ENCODE data around the gene ATP8A2.

ATP8A2 gene

DNA sequence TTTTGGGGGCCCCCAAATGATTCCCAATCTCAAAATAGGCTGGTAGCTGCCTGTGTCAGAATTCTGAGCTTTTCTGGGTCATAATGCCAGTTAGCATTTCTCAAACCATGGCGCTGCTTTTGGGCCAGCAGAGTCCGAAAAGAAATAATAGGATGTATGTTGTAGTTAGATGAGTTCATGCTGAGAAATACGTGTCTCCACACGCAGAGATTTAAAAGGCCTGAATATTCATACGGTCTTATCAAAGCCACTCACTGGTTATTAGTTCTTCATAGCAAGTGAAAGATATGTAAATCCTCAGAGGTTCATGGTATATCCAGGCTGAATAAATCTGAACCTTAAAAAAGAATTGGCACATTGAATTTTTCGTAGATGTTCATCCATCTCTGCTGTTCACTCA lies 555.6 kb downstream of the ATP8A2 start:
- Histone ChIP-seq H3K27me3 (ENCODE audit: insufficient read depth, low read length) (no peaks in the 10 kb centered on the region), H3K4me3 (ENCODE audit: low read length) (no peak overlapping the region), H3K36me3 (ENCODE audit: insufficient read depth, low read length) (no peaks in the 10 kb centered on the region), H3K4me1 (ENCODE audit: insufficient read depth, low read length) (peaks cover 42% of the 10 kb centered on the region), H3K27ac (ENCODE audit: low read depth, low read length) (no peak overlapping the region), H3K9me3 (ENCODE audit: insufficient read depth, low read depth, low read length) (no peaks in the 10 kb centered on the region), H3K9ac (ENCODE audit: low read depth, low read length) (no peak overlapping the region)
- WGBS = 75% methylated on average over 6 of the region's 6 CpGs

DNA sequence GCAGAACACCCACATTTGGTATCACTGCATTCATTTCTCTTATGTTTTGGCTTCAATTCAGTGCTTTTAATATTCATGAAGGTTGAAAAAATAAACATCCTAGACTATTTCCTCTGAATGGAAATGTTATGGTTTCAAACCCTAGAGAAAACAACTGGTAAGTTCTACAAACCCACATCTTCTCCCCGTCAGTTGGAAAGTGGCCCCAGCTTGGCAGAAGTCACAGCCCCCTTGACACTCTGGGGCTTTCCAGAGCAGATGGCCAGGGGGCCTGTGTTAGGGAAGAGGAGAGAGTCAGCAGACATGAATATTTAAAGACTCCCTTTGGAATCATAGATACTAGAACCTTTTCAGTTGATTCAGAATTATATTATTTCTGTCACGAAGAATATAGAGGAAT lies 556.2 kb downstream of the ATP8A2 start:
- Histone ChIP-seq H3K27me3 (ENCODE audit: insufficient read depth, low read length) (no peaks in the 10 kb centered on the region), H3K4me1 (ENCODE audit: insufficient read depth, low read length) (peaks cover 39% of the 10 kb centered on the region), H3K36me3 (ENCODE audit: insufficient read depth, low read length) (no peaks in the 10 kb centered on the region), H3K4me3 (ENCODE audit: low read length) (no peak overlapping the region), H3K9ac (ENCODE audit: low read depth, low read length) (no peak overlapping the region), H3K9me3 (ENCODE audit: insufficient read depth, low read depth, low read length) (no peaks in the 10 kb centered on the region), H3K27ac (ENCODE audit: low read depth, low read length) (no peak overlapping the region)
- WGBS = 88% methylated on average over 2 of the region's 2 CpGs

DNA sequence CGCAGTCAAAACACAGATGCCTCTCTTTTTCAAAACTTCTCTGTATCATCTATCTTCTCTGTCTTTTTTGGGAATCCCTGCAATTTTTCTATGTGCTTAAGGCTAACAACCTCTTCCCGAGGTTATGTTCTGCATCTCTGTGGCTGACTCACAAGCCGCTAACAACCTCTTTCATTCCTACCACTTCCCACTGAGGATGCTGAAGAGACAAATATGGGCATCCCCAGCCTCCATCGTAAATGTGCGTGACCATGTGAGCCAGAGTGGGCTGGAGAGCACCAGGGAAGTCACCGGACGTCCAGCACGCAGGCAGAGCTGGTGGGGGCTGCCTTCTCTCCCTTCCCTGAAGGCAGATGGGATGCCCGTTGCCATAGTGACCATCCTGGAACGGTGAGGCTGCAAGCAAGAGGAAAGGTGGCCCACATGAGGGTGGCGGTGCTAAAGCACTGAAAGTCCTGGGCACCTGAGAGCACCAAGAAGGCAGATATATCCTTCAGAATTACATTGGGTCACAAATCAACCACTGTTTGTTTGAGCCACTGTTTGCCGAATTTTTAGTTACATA lies 557.2 kb downstream of the ATP8A2 start:
- WGBS = 90% methylated on average over 12 of the region's 12 CpGs
- no peak overlapping the region for H3K4me3 ChIP-seq (ENCODE audit: low read length)
- H3K27ac ChIP-seq (ENCODE audit: low read depth, low read length) = no peak overlapping the region
- no peaks in the 10 kb centered on the region for H3K9me3 ChIP-seq (ENCODE audit: insufficient read depth, low read depth, low read length)
- H3K36me3 ChIP-seq (ENCODE audit: insufficient read depth, low read length) = no peaks in the 10 kb centered on the region
- H3K9ac ChIP-seq (ENCODE audit: low read depth, low read length) = no peak overlapping the region
- peaks cover 33% of the 10 kb centered on the region for H3K4me1 ChIP-seq (ENCODE audit: insufficient read depth, low read length)
- H3K27me3 ChIP-seq (ENCODE audit: insufficient read depth, low read length) = no peaks in the 10 kb centered on the region

DNA sequence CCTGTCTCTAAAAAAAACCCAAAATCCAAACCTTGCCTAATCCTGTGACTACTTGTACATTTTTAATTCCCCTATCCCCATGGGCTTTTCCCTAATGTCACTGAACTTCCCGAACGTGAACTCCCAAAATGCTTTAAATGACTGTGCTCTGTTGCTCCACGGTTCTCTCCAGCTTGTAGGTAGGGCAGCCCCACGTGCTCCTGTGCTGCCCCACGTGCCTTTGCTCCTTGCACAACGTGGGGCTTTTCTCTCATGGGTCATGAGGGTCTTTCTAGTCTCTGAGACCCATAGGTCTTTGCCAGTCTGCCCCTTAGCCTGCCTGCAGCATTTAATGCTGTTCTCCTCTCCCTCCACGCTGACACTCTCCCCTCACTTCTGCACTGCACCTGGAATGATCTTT lies 558.0 kb downstream of the ATP8A2 start:
- Histone ChIP-seq H3K9me3 (ENCODE audit: insufficient read depth, low read depth, low read length) (no peaks in the 10 kb centered on the region), H3K27me3 (ENCODE audit: insufficient read depth, low read length) (no peaks in the 10 kb centered on the region), H3K27ac (ENCODE audit: low read depth, low read length) (no peak overlapping the region), H3K9ac (ENCODE audit: low read depth, low read length) (no peak overlapping the region), H3K4me1 (ENCODE audit: insufficient read depth, low read length) (peaks cover 33% of the 10 kb centered on the region), H3K36me3 (ENCODE audit: insufficient read depth, low read length) (no peaks in the 10 kb centered on the region), H3K4me3 (ENCODE audit: low read length) (no peak overlapping the region)
- 88% methylated on average over 7 of the region's 7 CpGs for WGBS

DNA sequence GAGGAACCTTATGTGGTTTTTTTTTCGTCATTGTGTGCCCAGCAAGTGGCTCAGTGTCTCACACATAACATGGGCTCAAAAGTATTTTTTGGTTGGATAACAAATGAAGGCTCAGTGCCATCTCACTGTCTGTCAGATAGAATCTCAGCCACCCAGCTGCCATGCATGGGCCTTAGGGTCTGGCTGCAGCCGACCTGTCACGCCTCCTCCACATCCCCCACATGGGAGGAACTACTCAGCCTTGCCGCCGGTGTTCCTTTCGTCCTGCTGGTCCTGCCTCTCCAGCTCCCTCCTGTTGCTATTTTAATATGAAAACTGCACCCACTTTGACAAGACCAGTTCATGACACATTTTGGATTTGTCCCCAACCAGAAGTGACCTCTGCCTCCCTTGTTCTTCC lies 558.9 kb downstream of the ATP8A2 start:
- Histone ChIP-seq H3K27me3 (ENCODE audit: insufficient read depth, low read length) (no peaks in the 10 kb centered on the region), H3K9me3 (ENCODE audit: insufficient read depth, low read depth, low read length) (no peaks in the 10 kb centered on the region), H3K4me3 (ENCODE audit: low read length) (no peak overlapping the region), H3K4me1 (ENCODE audit: insufficient read depth, low read length) (peaks cover 33% of the 10 kb centered on the region), H3K9ac (ENCODE audit: low read depth, low read length) (no peak overlapping the region), H3K36me3 (ENCODE audit: insufficient read depth, low read length) (no peaks in the 10 kb centered on the region), H3K27ac (ENCODE audit: low read depth, low read length) (no peak overlapping the region)
- 67% methylated on average over 6 of the region's 6 CpGs for WGBS

DNA sequence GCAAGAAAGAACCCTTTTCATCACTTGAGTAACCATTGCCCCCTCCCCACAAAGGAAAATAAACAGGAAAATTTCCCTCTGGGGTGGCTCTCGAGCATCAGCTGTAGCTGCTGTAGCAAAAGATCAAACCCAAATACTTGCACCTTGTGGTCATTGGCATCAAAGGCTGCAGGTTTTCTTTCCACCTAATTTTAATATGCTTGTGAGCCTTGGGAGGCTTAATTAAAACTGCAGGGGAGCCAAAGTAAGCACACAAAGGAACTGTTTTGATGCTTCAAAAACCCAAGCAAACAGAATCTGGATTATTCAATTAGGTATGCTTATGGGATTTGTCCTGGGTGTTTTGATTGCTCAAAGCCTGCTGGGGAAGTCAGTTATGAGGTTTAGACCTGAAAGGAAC lies 560.6 kb downstream of the ATP8A2 start:
- Histone ChIP-seq H3K9me3 (ENCODE audit: insufficient read depth, low read depth, low read length) (no peaks in the 10 kb centered on the region), H3K27me3 (ENCODE audit: insufficient read depth, low read length) (no peaks in the 10 kb centered on the region), H3K36me3 (ENCODE audit: insufficient read depth, low read length) (no peaks in the 10 kb centered on the region), H3K9ac (ENCODE audit: low read depth, low read length) (no peak overlapping the region), H3K4me3 (ENCODE audit: low read length) (no peak overlapping the region), H3K27ac (ENCODE audit: low read depth, low read length) (no peak overlapping the region), H3K4me1 (ENCODE audit: insufficient read depth, low read length) (peaks cover 31% of the 10 kb centered on the region)
- WGBS = 54% methylated on average over 1 of the region's 1 CpG

DNA sequence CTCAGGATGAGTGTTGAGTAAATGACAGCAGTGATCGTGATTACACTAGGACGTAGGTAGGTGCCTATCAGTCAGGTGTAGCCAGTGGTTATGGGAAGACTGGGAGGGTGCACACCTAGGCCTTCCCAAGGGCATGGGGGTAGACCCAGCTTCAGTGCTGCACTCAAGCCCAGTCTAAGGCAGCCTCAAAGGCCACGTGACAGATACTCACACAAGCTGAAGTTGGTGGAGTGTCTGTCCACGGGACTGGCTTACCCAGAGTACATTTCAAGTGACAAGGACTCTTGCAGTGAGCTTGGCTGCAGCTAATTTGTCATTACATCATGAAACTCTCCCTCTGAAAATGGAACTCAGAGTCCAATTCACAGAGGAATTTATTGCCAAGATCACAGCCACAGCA lies 561.7 kb downstream of the ATP8A2 start:
- no peaks in the 10 kb centered on the region for H3K9me3 ChIP-seq (ENCODE audit: insufficient read depth, low read depth, low read length)
- WGBS = 93% methylated on average over 4 of the region's 4 CpGs
- no peak overlapping the region for H3K4me3 ChIP-seq (ENCODE audit: low read length)
- no peaks in the 10 kb centered on the region for H3K36me3 ChIP-seq (ENCODE audit: insufficient read depth, low read length)
- H3K4me1 ChIP-seq (ENCODE audit: insufficient read depth, low read length) = peaks cover 22% of the 10 kb centered on the region
- H3K9ac ChIP-seq (ENCODE audit: low read depth, low read length) = no peak overlapping the region
- no peaks in the 10 kb centered on the region for H3K27me3 ChIP-seq (ENCODE audit: insufficient read depth, low read length)
- no peak overlapping the region for H3K27ac ChIP-seq (ENCODE audit: low read depth, low read length)

DNA sequence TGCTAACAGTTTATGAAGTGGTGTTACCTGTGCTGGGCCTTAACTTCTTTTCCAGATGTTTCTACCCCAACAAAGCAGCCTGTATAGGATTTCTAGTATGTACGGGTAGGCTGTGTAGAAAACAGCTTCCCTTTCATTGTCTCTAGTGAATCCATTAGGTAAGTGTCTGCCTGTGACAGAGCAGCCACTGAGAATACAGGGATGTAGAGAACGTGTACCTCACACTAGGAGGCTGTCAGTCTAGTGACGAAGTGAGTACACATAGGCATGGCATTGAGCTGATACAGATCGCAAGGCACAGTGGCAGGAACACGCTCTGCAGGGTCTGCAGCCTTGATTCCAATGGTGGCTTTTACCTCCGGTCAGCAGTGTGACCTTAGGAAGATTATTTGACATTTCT lies 562.4 kb downstream of the ATP8A2 start:
- H3K27ac ChIP-seq (ENCODE audit: low read depth, low read length) = no peak overlapping the region
- H3K9me3 ChIP-seq (ENCODE audit: insufficient read depth, low read depth, low read length) = no peaks in the 10 kb centered on the region
- no peaks in the 10 kb centered on the region for H3K27me3 ChIP-seq (ENCODE audit: insufficient read depth, low read length)
- no peaks in the 10 kb centered on the region for H3K36me3 ChIP-seq (ENCODE audit: insufficient read depth, low read length)
- WGBS = 95% methylated on average over 6 of the region's 6 CpGs
- H3K4me1 ChIP-seq (ENCODE audit: insufficient read depth, low read length) = peaks cover 17% of the 10 kb centered on the region
- H3K9ac ChIP-seq (ENCODE audit: low read depth, low read length) = no peak overlapping the region
- H3K4me3 ChIP-seq (ENCODE audit: low read length) = no peak overlapping the region

DNA sequence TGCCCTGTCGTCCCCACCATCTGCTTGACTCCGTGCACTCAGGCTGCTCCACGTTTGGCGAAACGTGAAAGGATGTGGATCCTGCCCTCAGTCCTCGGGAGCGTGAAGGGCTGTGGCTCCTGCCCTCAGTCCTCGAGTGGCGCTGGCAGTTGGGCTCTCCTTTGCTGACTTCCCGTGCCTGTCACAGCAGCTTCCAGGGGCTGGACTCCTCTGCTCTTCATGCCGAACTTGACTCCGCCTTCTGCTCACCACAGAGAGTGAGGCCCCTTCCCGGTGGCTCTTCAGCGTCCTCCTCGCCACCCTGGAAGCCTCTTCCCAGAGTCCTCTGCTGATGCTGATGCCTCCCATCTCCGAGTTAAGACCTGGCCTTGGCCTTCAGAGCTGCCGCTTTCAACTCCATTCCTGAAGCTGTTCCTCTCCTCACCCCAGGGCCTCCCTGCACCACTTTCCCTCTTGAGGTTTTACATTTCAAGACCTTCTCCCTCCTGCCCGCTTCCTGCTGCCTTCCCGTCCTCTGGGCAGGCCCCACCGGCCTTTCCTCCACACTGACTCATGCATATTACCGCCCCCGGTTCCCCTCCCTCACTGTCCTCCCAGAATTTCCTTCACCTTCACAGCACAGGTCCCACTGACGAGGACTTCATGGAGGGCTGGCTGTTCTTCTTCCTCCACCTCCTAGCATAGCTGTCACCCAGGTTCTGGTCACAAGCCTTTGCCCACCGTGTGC lies 568.4 kb downstream of the ATP8A2 start:
- no peaks in the 10 kb centered on the region for H3K9me3 ChIP-seq (ENCODE audit: insufficient read depth, low read depth, low read length)
- H3K36me3 ChIP-seq (ENCODE audit: insufficient read depth, low read length) = no peaks in the 10 kb centered on the region
- H3K4me1 ChIP-seq (ENCODE audit: insufficient read depth, low read length) = no peaks in the 10 kb centered on the region
- 80% methylated on average over 24 of the region's 24 CpGs for WGBS
- no peak overlapping the region for H3K4me3 ChIP-seq (ENCODE audit: low read length)
- H3K27me3 ChIP-seq (ENCODE audit: insufficient read depth, low read length) = no peaks in the 10 kb centered on the region
- no peak overlapping the region for H3K9ac ChIP-seq (ENCODE audit: low read depth, low read length)
- no peak overlapping the region for H3K27ac ChIP-seq (ENCODE audit: low read depth, low read length)

DNA sequence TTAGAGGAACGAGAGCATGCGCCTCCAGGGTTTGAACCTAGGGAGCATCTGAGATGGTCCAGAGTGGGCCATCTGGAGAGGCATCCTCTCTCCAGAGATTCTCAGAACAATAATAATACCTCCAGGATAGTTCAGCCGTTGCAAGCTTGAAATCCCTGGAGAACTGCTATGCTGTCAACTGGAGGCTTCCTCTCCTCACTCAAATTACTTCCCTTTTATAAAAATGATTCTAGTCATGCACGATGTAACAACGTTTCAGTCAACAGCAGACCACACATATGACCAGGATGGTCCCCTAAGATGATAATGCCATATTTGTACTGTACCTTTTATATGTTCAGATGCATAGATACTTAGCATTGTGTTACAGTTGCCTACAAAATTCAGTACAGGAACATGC lies 571.3 kb downstream of the ATP8A2 start:
- 91% methylated on average over 5 of the region's 5 CpGs for WGBS
- no peak overlapping the region for H3K27ac ChIP-seq (ENCODE audit: low read depth, low read length)
- H3K27me3 ChIP-seq (ENCODE audit: insufficient read depth, low read length) = no peaks in the 10 kb centered on the region
- no peaks in the 10 kb centered on the region for H3K9me3 ChIP-seq (ENCODE audit: insufficient read depth, low read depth, low read length)
- no peak overlapping the region for H3K9ac ChIP-seq (ENCODE audit: low read depth, low read length)
- H3K36me3 ChIP-seq (ENCODE audit: insufficient read depth, low read length) = no peaks in the 10 kb centered on the region
- no peak overlapping the region for H3K4me3 ChIP-seq (ENCODE audit: low read length)
- H3K4me1 ChIP-seq (ENCODE audit: insufficient read depth, low read length) = no peaks in the 10 kb centered on the region

DNA sequence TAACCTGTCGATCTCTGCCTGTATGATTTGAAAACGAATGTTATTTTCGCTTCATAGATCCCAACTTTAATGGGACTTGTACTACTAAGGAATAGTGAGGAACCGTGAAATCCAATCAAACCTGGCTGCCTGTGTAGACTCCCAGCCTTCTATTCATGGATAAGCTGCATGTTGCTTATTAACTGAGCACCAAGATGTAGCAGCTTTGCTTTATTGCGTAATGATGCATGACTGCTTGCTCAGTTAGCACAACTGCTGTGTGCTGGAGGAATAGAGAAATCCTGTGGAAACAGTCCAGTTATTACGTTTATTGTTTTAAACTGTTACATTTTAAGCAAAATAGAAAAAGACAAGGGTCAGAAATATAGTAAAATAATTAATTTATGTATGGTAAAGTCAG lies 571.9 kb downstream of the ATP8A2 start:
- Histone ChIP-seq H3K27me3 (ENCODE audit: insufficient read depth, low read length) (no peaks in the 10 kb centered on the region), H3K4me1 (ENCODE audit: insufficient read depth, low read length) (no peaks in the 10 kb centered on the region; the same call in 1 of the 2 replicates)

More for the DNA sequence above, 571.9 kb downstream of the ATP8A2 start:
- WGBS = 93% methylated on average over 6 of the region's 6 CpGs
- Histone ChIP-seq H3K9me3 (ENCODE audit: insufficient read depth, low read depth, low read length) (no peaks in the 10 kb centered on the region), H3K27ac (ENCODE audit: low read depth, low read length) (no peak overlapping the region), H3K4me3 (ENCODE audit: low read length) (no peak overlapping the region), H3K36me3 (ENCODE audit: insufficient read depth, low read length) (no peaks in the 10 kb centered on the region), H3K9ac (ENCODE audit: low read depth, low read length) (no peak overlapping the region)
